Measurements from ENCODE around the gene DUSP19.

- no peak for TF ChIP-seq CTCF (IDR thresholded peaks at IDR 0.05 in 2 of 3, conservative IDR thresholded peaks at IDR 0.05 in 1 of 3; ENCODE audit: control insufficient read depth in 2 of 3, extremely low read depth in 1 of 3, insufficient read depth in 1 of 3, low read depth in 3 of 3, low read length in 3 of 3)
- no peak for TF ChIP-seq EZH2 (IDR thresholded peaks at IDR 0.05; ENCODE audit: borderline replicate concordance, control insufficient read depth, low read depth, low read length)
- TF ChIP-seq, protein P1, sequence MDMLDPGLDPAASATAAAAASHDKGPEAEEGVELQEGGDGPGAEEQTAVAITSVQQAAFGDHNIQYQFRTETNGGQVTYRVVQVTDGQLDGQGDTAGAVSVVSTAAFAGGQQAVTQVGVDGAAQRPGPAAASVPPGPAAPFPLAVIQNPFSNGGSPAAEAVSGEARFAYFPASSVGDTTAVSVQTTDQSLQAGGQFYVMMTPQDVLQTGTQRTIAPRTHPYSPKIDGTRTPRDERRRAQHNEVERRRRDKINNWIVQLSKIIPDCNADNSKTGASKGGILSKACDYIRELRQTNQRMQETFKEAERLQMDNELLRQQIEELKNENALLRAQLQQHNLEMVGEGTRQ (IDR thresholded peaks at IDR 0.05; ENCODE audit: borderline replicate concordance, low read depth, low read length) = no peak
- no peak for TF ChIP-seq ZNF24 (IDR thresholded peaks at IDR 0.05)
- no peak for TF ChIP-seq SIN3A (IDR thresholded peaks at IDR 0.05; ENCODE audit: low read depth, low read length)
- TF ChIP-seq NFYB (IDR thresholded peaks at IDR 0.05; ENCODE audit: insufficient read depth, low read depth, low read length) = no peak
- TF ChIP-seq YY1 (IDR thresholded peaks at IDR 0.05; ENCODE audit: low read depth, low read length) = no peak
Observed at GRCh38 chr2:183040604-183041003, 37.9 kb upstream of the DUSP19 start.
